Sigmoid colon (tissue), 7 donors: ENCODE results near the gene PRSS2. TPM values are rescaled to one million over a fixed set of nuclear protein-coding genes. Genes with fewer than 3 reads are reported as not detected.

Experiments used
- DNase-seq: peaks from one replicate; pipeline ENCODE4 v3.0.0-alpha.2; 2019
- H3K27ac ChIP-seq, 4 donors: fragments of 200-600 bp; sonication (generic); one replicate each; pipeline ENCODE4 v1.5.1; 2016 to 2019; ENCODE audit warnings: mild to moderate bottlenecking in 1 of 4
- H3K27me3 ChIP-seq, 3 donors: fragments of 200-600 bp; sonication (generic); one replicate each; pipeline ENCODE4 v1.5.1; 2019; ENCODE audit warnings: mild to moderate bottlenecking in 1 of 3
- H3K36me3 ChIP-seq, 4 donors: fragments of 200-600 bp; sonication (generic); one replicate each; pipeline ENCODE4 v1.5.1; 2016 to 2019
- H3K4me1 ChIP-seq, 4 donors: fragments of 200-600 bp; sonication (generic); one replicate each; pipeline ENCODE4 v1.5.1; 2017 to 2019
- H3K4me3 ChIP-seq, 4 donors: fragments of 200-600 bp; sonication (generic); one replicate each; pipeline ENCODE4 v1.5.1; 2017 to 2019; ENCODE audit warnings: mild to moderate bottlenecking in 2 of 4, moderate library complexity in 1 of 4
- H3K9me3 ChIP-seq, 4 donors: fragments of 200-600 bp in 3 of 4; sonication (generic) in 3 of 4; one replicate each; pipeline versions ENCODE4 v1.5.1 to v1.6.1; 2013 to 2019
- CTCF ChIP-seq, 4 experiments: fragments of 450-650 bp in 3 of 4; fragments of 200-600 bp in 1 of 4; IDR thresholded peaks; one replicate each; pipeline ENCODE4 v1.5.1; 2016 to 2019; ENCODE audit warnings: antibody characterized with exemption in 4 of 4, mild to moderate bottlenecking in 3 of 4, moderate library complexity in 2 of 4
- EP300 ChIP-seq, 4 donors: sonication (generic); formaldehyde crosslinking; IDR thresholded peaks; one replicate each; pipeline ENCODE4 v1.6.1; 2017; ENCODE audit warnings: antibody characterized with exemption in 4 of 4
- POLR2A ChIP-seq, 2 donors: fragments of 450-650 bp; IDR thresholded peaks; one replicate each; pipeline ENCODE4 v1.6.1; 2016; ENCODE audit warnings: antibody characterized with exemption in 2 of 2, mild to moderate bottlenecking in 2 of 2, moderate library complexity in 2 of 2
- POLR2AphosphoS5 ChIP-seq, 4 donors: sonication (generic); formaldehyde crosslinking; IDR thresholded peaks; one replicate each; pipeline ENCODE4 v1.6.1; 2017; ENCODE audit warnings: antibody characterized with exemption in 4 of 4
- WGBS, 2 donors: extraction: QIAGEN DNeasy Blood & Tissue Kit; methylation state at CpG; one replicate each; pipeline ENCODE4 v1.1.7; 2013; 5-methylcytosine and 5-hydroxymethylcytosine counted together
- intact Hi-C: fragments of 100-400 bp; cut with DNase I; formaldehyde crosslinking; loops from one replicate; pipeline ENCODE4 v1.15.1; 2023
- polyA plus RNA-seq, 3 donors: library from polyadenylated mRNA; stranded (reverse); fragments of 200-250 nt; gene quantifications; one replicate each; pipeline ENCODE4 v1.2.3, GENCODE V29; 2013
- total RNA-seq, 4 donors: library from RNA; depleted of rRNA; stranded (reverse); fragments of >200 nt; gene quantifications; one replicate each; pipeline ENCODE4 v1.1.0, GENCODE V29; 2016
- donor health status: healthy with polysubstance abuse.
- donor health status: Bipolar disorder and iron deficiency.
- donor health status: healthy.

PRSS2 gene
- total and polyA plus RNA-seq, 7 donors: 1.4 to 30.0 (median 3.0) TPM; not detected in 4

- no peak overlapping the region for H3K4me3 ChIP-seq
- H3K9me3 ChIP-seq: no peaks in the 10 kb centered on the region
- 27 to 50% methylated on average over 5 of the region's 5 CpGs for WGBS, 2 donors
- intact Hi-C loops: no loop called here
- no peak for DNase-seq
- peaks cover 0 to 18% (median 17%) of the 10 kb centered on the region in 4 donors for H3K4me1 ChIP-seq
- no peaks in the 10 kb centered on the region for H3K36me3 ChIP-seq
- peaks cover 19 to 69% (median 43%) of the 10 kb centered on the region in 3 donors for H3K27me3 ChIP-seq
- TF ChIP-seq CTCF (IDR thresholded peaks at IDR 0.05) (no peak), POLR2AphosphoS5 (IDR thresholded peaks at IDR 0.05) (no peak), POLR2A (IDR thresholded peaks at IDR 0.05) (no peak), EP300 (IDR thresholded peaks at IDR 0.05) (no peak)
- H3K27ac ChIP-seq: no peak overlapping the region
Observed at GRCh38 chr7:142795339-142795863, 24.6 kb downstream of the PRSS2 start.

GRCh38 chr7:142796001-142796500 is 25.3 kb downstream of the PRSS2 start:
- WGBS, 2 donors: 24 to 31% methylated on average over 9 of the region's 9 CpGs
- peaks cover 0 to 18% (median 17%) of the 10 kb centered on the region in 4 donors for H3K4me1 ChIP-seq
- no peak for DNase-seq
- H3K36me3 ChIP-seq: no peaks in the 10 kb centered on the region
- peak overlapping the region in 2 of 4 donors; percentile 43 to 48 for H3K4me3 ChIP-seq
- no peaks in the 10 kb centered on the region for H3K9me3 ChIP-seq
- intact Hi-C loops: no loop called here
- no peak overlapping the region for H3K27ac ChIP-seq
- peaks cover 19 to 69% (median 43%) of the 10 kb centered on the region in 3 donors for H3K27me3 ChIP-seq
- TF ChIP-seq EP300 (IDR thresholded peaks at IDR 0.05) (no peak), CTCF (IDR thresholded peaks at IDR 0.05) (no peak), POLR2A (IDR thresholded peaks at IDR 0.05) (no peak), POLR2AphosphoS5 (IDR thresholded peaks at IDR 0.05) (no peak)

GRCh38 chr7:142796501-142797390 is 26.0 kb downstream of the PRSS2 start:
- H3K4me1 ChIP-seq: peaks cover 0 to 18% (median 17%) of the 10 kb centered on the region in 4 donors
- WGBS, 2 donors: 4 to 9% methylated on average over 74 of the region's 74 CpGs
- DNase-seq: no peak
- H3K9me3 ChIP-seq: no peaks in the 10 kb centered on the region
- intact Hi-C loops: no loop called here
- H3K27me3 ChIP-seq: peaks cover 19 to 73% (median 43%) of the 10 kb centered on the region in 3 donors
- peak overlapping the region; percentile 8 to 48 (median 38) for H3K4me3 ChIP-seq
- no peaks in the 10 kb centered on the region for H3K36me3 ChIP-seq
- peak overlapping the region in 1 of 4 donors; percentile 16 for H3K27ac ChIP-seq
- no peak for TF ChIP-seq POLR2AphosphoS5 (IDR thresholded peaks at IDR 0.05)
- TF ChIP-seq EP300 (IDR thresholded peaks at IDR 0.05): no peak
- TF ChIP-seq CTCF (IDR thresholded peaks at IDR 0.05): no peak
- TF ChIP-seq POLR2A (IDR thresholded peaks at IDR 0.05): no peak

- 2 to 5% methylated on average over 33 of the region's 33 CpGs for WGBS, 2 donors
- DNase-seq: no peak
- H3K9me3 ChIP-seq: no peaks in the 10 kb centered on the region
- H3K36me3 ChIP-seq: no peaks in the 10 kb centered on the region
- peak overlapping the region in 1 of 4 donors; percentile 8 for H3K27ac ChIP-seq
- H3K4me1 ChIP-seq: peaks cover 0 to 18% (median 17%) of the 10 kb centered on the region in 4 donors
- H3K4me3 ChIP-seq: peak overlapping the region; percentile 8 to 48 (median 38)
- intact Hi-C loops: no loop called here
- peaks cover 19 to 68% (median 39%) of the 10 kb centered on the region in 3 donors for H3K27me3 ChIP-seq
- TF ChIP-seq POLR2A (IDR thresholded peaks at IDR 0.05) (no peak), EP300 (IDR thresholded peaks at IDR 0.05) (no peak), CTCF (IDR thresholded peaks at IDR 0.05) (no peak), POLR2AphosphoS5 (IDR thresholded peaks at IDR 0.05) (no peak)
Observed at GRCh38 chr7:142797391-142798377, 26.9 kb downstream of the PRSS2 start.
